ENCODE results near the gene NEMP2. TPM values are rescaled to one million over a fixed set of nuclear protein-coding genes. Genes with fewer than 3 reads are reported as not detected.

Gene NEMP2
- total and polyA plus RNA-seq, 4 donors: 0.67 to 6.1 (median 2.8) TPM

- H3K27me3 ChIP-seq (ENCODE audit: control insufficient read depth in 4 of 4, insufficient read depth in 4 of 4, low read length in 3 of 4): no peaks in the 10 kb centered on the region
- no peaks in the 10 kb centered on the region for H3K36me3 ChIP-seq (ENCODE audit: control insufficient read depth in 4 of 4, insufficient read depth in 3 of 4, low read depth in 1 of 4, low read length in 3 of 4)
- DNase-seq (ENCODE audit: low spot score): no peak
- TF ChIP-seq MAX (IDR thresholded peaks at IDR 0.05) (no peak), NR2F2 (IDR thresholded peaks at IDR 0.05) (no peak), RAD21 (IDR thresholded peaks at IDR 0.05) (no peak), YY1 (IDR thresholded peaks at IDR 0.05) (no peak), ATF3 (IDR thresholded peaks at IDR 0.05) (no peak), RXRA (IDR thresholded peaks at IDR 0.05) (no peak), EGR1 (IDR thresholded peaks at IDR 0.05; ENCODE audit: low read depth in 2 of 2) (no peak), JUND (IDR thresholded peaks at IDR 0.05) (no peak), HNF4G (IDR thresholded peaks at IDR 0.05) (no peak), FOXA2 (IDR thresholded peaks at IDR 0.05) (no peak), SP1 (IDR thresholded peaks at IDR 0.05) (no peak), GABPA (IDR thresholded peaks at IDR 0.05 in 1 of 2, conservative IDR thresholded peaks at IDR 0.05 in 1 of 2) (no peak), FOXA1 (IDR thresholded peaks at IDR 0.05) (no peak), CTCF (IDR thresholded peaks at IDR 0.05; ENCODE audit: low read depth, low read length, missing input control) (no peak), REST (IDR thresholded peaks at IDR 0.05) (no peak), TAF1 (conservative IDR thresholded peaks at IDR 0.05) (no peak), HNF4A (conservative IDR thresholded peaks at IDR 0.05) (no peak)
- TF ChIP-seq, protein P1, sequence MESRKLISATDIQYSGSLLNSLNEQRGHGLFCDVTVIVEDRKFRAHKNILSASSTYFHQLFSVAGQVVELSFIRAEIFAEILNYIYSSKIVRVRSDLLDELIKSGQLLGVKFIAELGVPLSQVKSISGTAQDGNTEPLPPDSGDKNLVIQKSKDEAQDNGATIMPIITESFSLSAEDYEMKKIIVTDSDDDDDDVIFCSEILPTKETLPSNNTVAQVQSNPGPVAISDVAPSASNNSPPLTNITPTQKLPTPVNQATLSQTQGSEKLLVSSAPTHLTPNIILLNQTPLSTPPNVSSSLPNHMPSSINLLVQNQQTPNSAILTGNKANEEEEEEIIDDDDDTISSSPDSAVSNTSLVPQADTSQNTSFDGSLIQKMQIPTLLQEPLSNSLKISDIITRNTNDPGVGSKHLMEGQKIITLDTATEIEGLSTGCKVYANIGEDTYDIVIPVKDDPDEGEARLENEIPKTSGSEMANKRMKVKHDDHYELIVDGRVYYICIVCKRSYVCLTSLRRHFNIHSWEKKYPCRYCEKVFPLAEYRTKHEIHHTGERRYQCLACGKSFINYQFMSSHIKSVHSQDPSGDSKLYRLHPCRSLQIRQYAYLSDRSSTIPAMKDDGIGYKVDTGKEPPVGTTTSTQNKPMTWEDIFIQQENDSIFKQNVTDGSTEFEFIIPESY (IDR thresholded peaks at IDR 0.05): no peak
- H3K9ac ChIP-seq (ENCODE audit: low read depth in 1 of 2, low read length in 2 of 2): no peak overlapping the region
- H3K4me3 ChIP-seq (ENCODE audit: low read depth in 1 of 3, low read length in 3 of 3): no peak overlapping the region
- H3K9me3 ChIP-seq (ENCODE audit: control insufficient read depth in 4 of 4, low read length in 3 of 4): peaks cover 0 to 3% (median under 1%) of the 10 kb centered on the region in 4 donors
- H3K4me1 ChIP-seq (ENCODE audit: control insufficient read depth in 4 of 4, insufficient read depth in 4 of 4, low read length in 3 of 4): no peaks in the 10 kb centered on the region
- WGBS: 87% methylated on average over 1 of the region's 1 CpG
- no peak overlapping the region for H3K27ac ChIP-seq (ENCODE audit: low read depth in 1 of 2, low read length in 2 of 2)
Measured at GRCh38 chr2:190570871-190571270, 36.3 kb upstream of the NEMP2 start.
